ENCODE results near the gene RNF183.

The RNF183 gene

GRCh38 chr9:113340011-113340699 lies 37.0 kb upstream of the RNF183 start, which contains the start of gene WDR31:
Gene WDR31, minus strand, starts transcription at chr9:113340275. Its CDS starts 8,253 bp downstream, at chr9:113332022.
- H3K36me3 ChIP-seq (ENCODE audit: control insufficient read depth, low read length), result no peaks in the 10 kb centered on the region
- H3K9me3 ChIP-seq (ENCODE audit: control insufficient read depth, insufficient read depth, low read length), result no peaks in the 10 kb centered on the region
- H3K4me3 ChIP-seq (ENCODE audit: low read length), result peak within 1 kb of the TSS; percentile 76
- no peak within 1 kb of the TSS for H3K27ac ChIP-seq (ENCODE audit: low read depth, low read length)
- no peaks in the 10 kb centered on the region for H4K20me1 ChIP-seq (ENCODE audit: control insufficient read depth, insufficient read depth, low read depth, low read length)
- peaks cover 3% of the 10 kb centered on the region; the same call in 1 of the 2 replicates for H3F3A ChIP-seq (ENCODE audit: control insufficient read depth, insufficient read depth)
- peaks cover 21% of the 10 kb centered on the region for H3K4me1 ChIP-seq (ENCODE audit: control insufficient read depth, low read length)
- H3K9me2 ChIP-seq (replicated peaks; ENCODE audit: control insufficient read depth, low read length), result no peaks in the 10 kb centered on the region
- TF ChIP-seq EZH2phosphoT487 (IDR thresholded peaks at IDR 0.05; ENCODE audit: borderline replicate concordance, low read length) (no peak), CTCF (IDR thresholded peaks at IDR 0.05; ENCODE audit: low read depth, low read length, poor library complexity, severe bottlenecking) (no peak)
- no peaks in the 10 kb centered on the region for H3K79me2 ChIP-seq (ENCODE audit: control insufficient read depth, low read length)
- H3K4me2 ChIP-seq (ENCODE audit: low read length), result peak within 1 kb of the TSS; percentile 86
- H3K27me3 ChIP-seq (ENCODE audit: control insufficient read depth, low read length), result no peaks in the 10 kb centered on the region

GRCh38 chr9:113337714-113338113 lies 34.5 kb upstream of the RNF183 start:
- TF ChIP-seq EZH2phosphoT487 (IDR thresholded peaks at IDR 0.05; ENCODE audit: borderline replicate concordance, low read length) (no peak), CTCF (IDR thresholded peaks at IDR 0.05; ENCODE audit: low read depth, low read length, poor library complexity, severe bottlenecking) (no peak)
- H3K4me1 ChIP-seq (ENCODE audit: control insufficient read depth, low read length), result peaks cover 12% of the 10 kb centered on the region
- no peak overlapping the region for H3K4me3 ChIP-seq (ENCODE audit: low read length)

GRCh38 chr9:113331780-113332179 lies 28.6 kb upstream of the RNF183 start:
- no peaks in the 10 kb centered on the region for H3K9me2 ChIP-seq (replicated peaks; ENCODE audit: control insufficient read depth, low read length)
- no peaks in the 10 kb centered on the region for H3K9me3 ChIP-seq (ENCODE audit: control insufficient read depth, insufficient read depth, low read length)
- no peak overlapping the region for H3K27ac ChIP-seq (ENCODE audit: low read depth, low read length)
- H3K36me3 ChIP-seq (ENCODE audit: control insufficient read depth, low read length), result no peaks in the 10 kb centered on the region
- no peaks in the 10 kb centered on the region for H3K27me3 ChIP-seq (ENCODE audit: control insufficient read depth, low read length)
- no peaks in the 10 kb centered on the region for H3K79me2 ChIP-seq (ENCODE audit: control insufficient read depth, low read length)
- H3F3A ChIP-seq (ENCODE audit: control insufficient read depth, insufficient read depth), result peaks cover under 1% of the 10 kb centered on the region; the same call in 1 of the 2 replicates
- no peaks in the 10 kb centered on the region for H4K20me1 ChIP-seq (ENCODE audit: control insufficient read depth, insufficient read depth, low read depth, low read length)
- no peak overlapping the region for H3K4me3 ChIP-seq (ENCODE audit: low read length)
- H3K4me2 ChIP-seq (ENCODE audit: low read length), result no peak overlapping the region
- TF ChIP-seq CTCF (IDR thresholded peaks at IDR 0.05; ENCODE audit: low read depth, low read length, poor library complexity, severe bottlenecking), result no peak
- no peak for TF ChIP-seq EZH2phosphoT487 (IDR thresholded peaks at IDR 0.05; ENCODE audit: borderline replicate concordance, low read length)
- H3K4me1 ChIP-seq (ENCODE audit: control insufficient read depth, low read length), result no peaks in the 10 kb centered on the region

More at GRCh38 chr9:113337714-113338113, 34.5 kb upstream of the RNF183 start:
- no peaks in the 10 kb centered on the region for H3K36me3 ChIP-seq (ENCODE audit: control insufficient read depth, low read length)
- H3K9me2 ChIP-seq (replicated peaks; ENCODE audit: control insufficient read depth, low read length), result no peaks in the 10 kb centered on the region
- no peak overlapping the region for H3K27ac ChIP-seq (ENCODE audit: low read depth, low read length)
- H3K79me2 ChIP-seq (ENCODE audit: control insufficient read depth, low read length), result no peaks in the 10 kb centered on the region
- no peaks in the 10 kb centered on the region for H3K27me3 ChIP-seq (ENCODE audit: control insufficient read depth, low read length)
- no peaks in the 10 kb centered on the region for H4K20me1 ChIP-seq (ENCODE audit: control insufficient read depth, insufficient read depth, low read depth, low read length)
- H3K9me3 ChIP-seq (ENCODE audit: control insufficient read depth, insufficient read depth, low read length), result no peaks in the 10 kb centered on the region
- H3F3A ChIP-seq (ENCODE audit: control insufficient read depth, insufficient read depth), result peaks cover 3% of the 10 kb centered on the region; the same call in 1 of the 2 replicates
- H3K4me2 ChIP-seq (ENCODE audit: low read length), result no peak overlapping the region

Measured in DOHH2 (cell line).